Mesendoderm (in vitro differentiated cells): ENCODE results near the gene TMEM72.

Source experiments
- DNase-seq: peaks from one replicate; pipeline ENCODE4 v3.0.0; 2013
- H2AK5ac ChIP-seq: 2 replicates; pipeline ENCODE4 v1.6.1; 2013; ENCODE audit warnings: low read length, inconsistent platforms
- H2BK120ac ChIP-seq: 2 replicates; pipeline ENCODE4 v1.6.1; 2013; ENCODE audit warnings: low read depth, mild to moderate bottlenecking, low read length, moderate library complexity, mixed read lengths
- H2BK15ac ChIP-seq: replicated peaks from 2 replicates; pipeline ENCODE4 v1.6.1; 2013; ENCODE audit warnings: low read depth, mild to moderate bottlenecking, moderate library complexity
- H2BK5ac ChIP-seq: 2 replicates; pipeline ENCODE4 v1.6.1; 2013; ENCODE audit warnings: low read length, inconsistent platforms
- H3K18ac ChIP-seq: 2 replicates; pipeline ENCODE4 v1.6.1; 2013; ENCODE audit warnings: mild to moderate bottlenecking, low read length, mixed read lengths
- H3K23ac ChIP-seq: one replicate; pipeline ENCODE4 v1.6.1; 2013; ENCODE audit warnings: low read length
- H3K27ac ChIP-seq: 2 replicates; pipeline ENCODE4 v1.5.1; 2013; ENCODE audit warnings: low read depth, mild to moderate bottlenecking, inconsistent platforms, low read length, moderate library complexity
- H3K27me3 ChIP-seq: 2 replicates; pipeline ENCODE4 v1.6.1; 2013; ENCODE audit warnings: low read length, control low read depth, mild to moderate bottlenecking, inconsistent platforms; ENCODE audit not compliant: insufficient read depth, poor library complexity
- H3K36me3 ChIP-seq: 2 replicates; pipeline ENCODE4 v1.6.1; 2013; ENCODE audit warnings: low read length, inconsistent platforms; ENCODE audit not compliant: control insufficient read depth, insufficient read depth
- H3K4ac ChIP-seq: one replicate; pipeline ENCODE4 v1.6.1; 2013; ENCODE audit warnings: low read depth, mild to moderate bottlenecking, low read length, moderate library complexity
- H3K4me1 ChIP-seq: 2 replicates; pipeline ENCODE4 v1.6.1; 2013; ENCODE audit warnings: low read depth, low read length, inconsistent platforms; ENCODE audit not compliant: control insufficient read depth
- H3K4me2 ChIP-seq: 2 replicates; pipeline ENCODE4 v1.6.1; 2013; ENCODE audit warnings: low read length
- H3K4me3 ChIP-seq: 2 replicates; pipeline ENCODE4 v1.5.1; 2013; ENCODE audit warnings: mild to moderate bottlenecking, low read length
- H3K56ac ChIP-seq: one replicate; pipeline ENCODE4 v1.6.1; 2013; ENCODE audit warnings: low read length
- H3K79me1 ChIP-seq: 2 replicates; pipeline ENCODE4 v1.6.1; 2013; ENCODE audit warnings: low read length, inconsistent platforms
- H3K79me2 ChIP-seq: 2 replicates; pipeline ENCODE4 v1.6.1; 2013; ENCODE audit warnings: mild to moderate bottlenecking, low read length; ENCODE audit not compliant: control insufficient read depth, insufficient read depth
- H3K9ac ChIP-seq: 2 replicates; pipeline ENCODE4 v1.6.1; 2013; ENCODE audit warnings: low read length, inconsistent platforms
- H4K5ac ChIP-seq: one replicate; pipeline ENCODE4 v1.6.1; 2013; ENCODE audit warnings: low read length
- H4K8ac ChIP-seq: one replicate; pipeline ENCODE4 v1.6.1; 2013; ENCODE audit warnings: low read depth, mild to moderate bottlenecking, control low read depth, low read length, moderate library complexity
- WGBS: extraction: QIAGEN DNeasy Blood & Tissue Kit; methylation state at CpG from one replicate; pipeline ENCODE4 v1.1.7; 2013; ENCODE audit warnings: low lambda C conversion rate, missing lambda C conversion rate; ENCODE audit not compliant: insufficient coverage; ENCODE audit errors: extremely low coverage; 5-methylcytosine and 5-hydroxymethylcytosine counted together

Gene TMEM72

DNA sequence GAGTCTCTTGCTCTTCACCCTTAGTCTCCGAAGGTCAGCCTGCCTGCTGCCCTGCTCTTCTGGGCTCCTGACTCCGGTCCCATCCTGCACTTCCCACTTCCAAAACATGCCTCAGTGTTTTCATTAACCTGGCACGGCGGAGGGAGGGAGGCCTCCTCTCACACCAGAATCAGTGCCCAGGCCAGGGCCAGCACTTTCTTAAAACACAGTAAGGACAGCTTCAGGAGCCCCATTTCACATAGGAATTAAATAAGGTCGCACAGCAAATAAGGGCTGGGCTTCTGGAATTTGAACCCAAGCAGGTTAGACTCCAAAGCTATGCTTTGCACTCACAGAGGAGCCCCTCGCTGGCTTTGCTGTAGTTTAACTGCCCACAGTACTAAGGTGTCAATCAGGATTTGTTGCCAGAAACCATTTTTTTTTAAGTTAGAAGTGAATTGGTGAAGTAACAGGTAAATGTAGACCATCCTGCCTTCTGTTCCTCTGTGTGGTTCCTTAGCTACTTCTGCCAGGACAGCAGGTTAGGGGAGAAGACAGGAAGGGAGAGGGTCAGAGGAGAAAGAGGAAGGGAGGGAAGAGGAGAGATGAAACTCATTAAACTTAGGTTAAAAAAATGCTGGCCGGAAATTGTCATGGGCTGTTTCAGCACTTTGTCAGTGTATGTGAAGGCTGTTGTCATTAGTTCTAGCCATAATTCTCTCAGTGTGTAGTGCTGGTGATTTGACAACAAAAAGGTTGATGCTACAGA is 49.5 kb downstream of the TMEM72 start:
- Histone ChIP-seq H3K4me2 (no peak overlapping the region), H2BK5ac (no peak overlapping the region), H3K4me1 (peaks cover 6% of the 10 kb centered on the region), H2AK5ac (no peak overlapping the region), H3K18ac (no peak overlapping the region), H4K8ac (no peak overlapping the region), H3K27ac (no peak overlapping the region), H3K4ac (no peak overlapping the region), H4K5ac (no peak overlapping the region), H3K79me1 (no peaks in the 10 kb centered on the region), H3K27me3 (no peaks in the 10 kb centered on the region), H3K56ac (peak overlapping the region; percentile 19), H3K9ac (no peak overlapping the region), H2BK15ac (no peak overlapping the region), H2BK120ac (no peak overlapping the region), H3K36me3 (no peaks in the 10 kb centered on the region), H3K4me3 (no peak overlapping the region), H3K23ac (no peak overlapping the region), H3K79me2 (no peaks in the 10 kb centered on the region)
- no CpG with 5 or more reads among the region's 7 CpGs for WGBS
- DNase-seq = no peak

DNA sequence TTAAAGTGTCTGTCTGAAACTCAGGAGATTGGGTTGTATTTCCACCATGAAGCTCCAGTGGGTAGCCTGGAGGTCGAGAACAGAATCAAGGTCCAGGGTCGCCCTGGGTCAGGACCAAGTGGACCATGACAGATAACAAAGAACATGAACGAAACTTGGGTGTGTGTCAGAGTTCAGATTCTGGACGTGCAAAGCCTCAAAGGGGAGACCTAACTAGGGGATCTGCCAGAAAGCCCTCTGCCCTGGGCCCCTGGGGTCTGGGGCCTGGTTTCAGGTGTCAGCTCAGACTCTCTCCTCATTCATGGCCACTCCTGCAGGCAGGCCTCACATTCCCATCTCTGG is 50.1 kb downstream of the TMEM72 start:
- no peaks in the 10 kb centered on the region for H3K79me2 ChIP-seq
- H4K5ac ChIP-seq = no peak overlapping the region
- no peaks in the 10 kb centered on the region for H3K27me3 ChIP-seq
- no peak overlapping the region for H3K4me3 ChIP-seq
- no peak overlapping the region for H2BK5ac ChIP-seq
- H2BK15ac ChIP-seq = no peak overlapping the region
- H3K23ac ChIP-seq = no peak overlapping the region
- no peaks in the 10 kb centered on the region for H3K36me3 ChIP-seq
- H2BK120ac ChIP-seq = no peak overlapping the region
- H4K8ac ChIP-seq = no peak overlapping the region
- H3K9ac ChIP-seq = no peak overlapping the region
- WGBS = no CpG with 5 or more reads among the region's 4 CpGs
- no peak overlapping the region for H2AK5ac ChIP-seq
- DNase-seq = no peak
- H3K79me1 ChIP-seq = no peaks in the 10 kb centered on the region
- no peak overlapping the region for H3K56ac ChIP-seq
- no peak overlapping the region for H3K4ac ChIP-seq
- H3K27ac ChIP-seq = no peak overlapping the region
- no peak overlapping the region for H3K4me2 ChIP-seq
- peaks cover 6% of the 10 kb centered on the region for H3K4me1 ChIP-seq
- H3K18ac ChIP-seq = no peak overlapping the region

DNA sequence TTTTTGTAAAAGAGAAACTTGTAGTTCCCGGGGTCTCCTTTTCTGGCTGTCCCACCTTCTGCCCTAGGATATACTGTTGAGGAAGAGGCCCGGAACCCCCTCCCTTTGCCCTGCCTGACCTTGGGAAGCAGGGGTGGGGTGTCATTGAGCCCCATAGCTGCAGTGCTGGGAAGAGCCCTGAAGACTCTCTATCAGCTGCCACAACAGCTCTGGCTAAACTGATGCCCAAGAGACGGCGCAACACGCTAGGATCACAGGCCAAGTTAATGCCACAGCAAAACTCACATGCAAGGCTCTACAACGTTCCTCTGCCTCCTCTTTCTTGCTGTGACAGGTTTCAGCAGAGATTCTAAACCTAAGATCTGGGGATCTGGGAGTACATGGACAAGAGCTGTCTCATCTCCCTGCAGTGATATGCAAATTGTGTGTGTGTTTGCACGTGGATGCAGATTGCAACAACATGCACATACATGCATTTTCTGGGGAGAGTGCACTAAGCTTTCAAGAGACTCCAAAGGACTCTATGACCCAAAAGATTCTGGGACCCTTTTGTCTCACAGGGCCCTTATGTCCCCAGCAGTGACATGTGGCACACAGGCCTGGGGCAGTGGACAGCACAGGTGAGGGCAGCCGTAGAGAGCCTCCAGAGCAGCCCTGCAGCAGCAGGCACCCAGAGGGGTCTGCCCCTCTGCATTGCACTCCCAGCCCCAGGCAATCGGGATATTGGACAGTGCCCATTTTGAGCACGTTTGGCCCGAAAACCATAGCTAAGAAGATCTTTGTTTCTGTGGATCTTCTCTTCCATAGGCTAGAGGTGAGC is 51.0 kb downstream of the TMEM72 start:
- Histone ChIP-seq H2BK5ac (no peak overlapping the region), H2BK15ac (no peak overlapping the region), H3K36me3 (no peaks in the 10 kb centered on the region), H2BK120ac (no peak overlapping the region), H3K18ac (no peak overlapping the region), H4K8ac (no peak overlapping the region), H3K79me1 (no peaks in the 10 kb centered on the region), H3K27me3 (no peaks in the 10 kb centered on the region), H3K4ac (no peak overlapping the region), H4K5ac (no peak overlapping the region), H3K4me3 (no peak overlapping the region), H3K4me1 (peaks cover 6% of the 10 kb centered on the region), H3K9ac (no peak overlapping the region), H3K4me2 (no peak overlapping the region), H3K23ac (no peak overlapping the region), H3K79me2 (no peaks in the 10 kb centered on the region), H2AK5ac (no peak overlapping the region), H3K27ac (no peak overlapping the region), H3K56ac (no peak overlapping the region)
- WGBS = no CpG with 5 or more reads among the region's 11 CpGs
- no peak for DNase-seq

DNA sequence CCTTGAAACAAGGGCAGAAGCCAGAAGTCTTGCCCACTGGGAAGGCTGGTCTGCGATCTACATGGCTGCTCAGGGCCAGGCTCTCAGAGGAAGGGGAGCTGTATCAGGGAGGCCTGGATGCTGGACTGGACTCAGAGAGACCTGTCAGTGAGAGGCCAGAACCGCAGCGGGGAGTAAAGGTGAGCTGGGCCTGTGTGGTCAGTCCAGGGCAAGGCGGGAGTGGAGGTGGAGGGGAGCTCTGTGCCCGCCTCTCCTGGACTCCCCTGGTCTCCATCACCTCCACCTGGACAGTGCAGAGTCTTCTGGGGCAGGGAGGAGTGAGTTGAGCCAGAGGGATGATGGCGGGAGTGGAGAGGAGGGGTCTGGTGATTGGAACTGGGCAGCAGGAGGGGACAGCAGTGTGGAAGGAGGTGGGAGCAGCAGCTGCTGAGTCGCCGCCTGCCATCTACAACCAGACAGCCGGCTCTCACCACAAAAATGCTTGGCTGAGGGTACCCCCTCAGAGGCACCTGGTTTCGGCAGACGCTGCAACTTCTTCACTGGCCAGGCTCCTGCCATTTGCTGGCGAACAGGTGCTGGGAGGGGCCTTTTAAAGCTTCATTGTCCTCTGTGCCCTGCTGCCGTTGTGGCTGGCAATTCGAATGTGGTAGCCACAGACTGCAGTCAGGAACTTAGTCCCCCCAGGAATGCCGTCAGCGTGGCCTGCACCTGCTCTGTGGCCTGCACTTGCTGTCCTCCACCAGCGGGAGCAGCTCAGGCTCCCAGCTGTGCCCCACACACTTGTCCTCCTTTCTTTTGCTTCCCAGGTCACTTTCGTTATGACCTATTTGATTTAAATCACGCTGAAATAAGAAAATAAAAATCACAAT is 52.0 kb downstream of the TMEM72 start:
- no peak overlapping the region for H2AK5ac ChIP-seq
- no peak overlapping the region for H3K4me3 ChIP-seq
- no peaks in the 10 kb centered on the region for H3K79me1 ChIP-seq
- no peak overlapping the region for H3K4ac ChIP-seq
- H4K5ac ChIP-seq = no peak overlapping the region
- H2BK5ac ChIP-seq = no peak overlapping the region
- peak; percentile 44 for DNase-seq
- no peak overlapping the region for H3K4me2 ChIP-seq
- WGBS = no CpG with 5 or more reads among the region's 19 CpGs
- no peaks in the 10 kb centered on the region for H3K27me3 ChIP-seq
- H3K4me1 ChIP-seq = peaks cover 6% of the 10 kb centered on the region
- H3K36me3 ChIP-seq = no peaks in the 10 kb centered on the region
- H3K56ac ChIP-seq = no peak overlapping the region
- no peak overlapping the region for H3K18ac ChIP-seq
- no peak overlapping the region for H3K27ac ChIP-seq
- no peak overlapping the region for H3K9ac ChIP-seq
- H2BK120ac ChIP-seq = no peak overlapping the region
- no peak overlapping the region for H4K8ac ChIP-seq
- H3K23ac ChIP-seq = no peak overlapping the region
- H2BK15ac ChIP-seq = no peak overlapping the region
- H3K79me2 ChIP-seq = no peaks in the 10 kb centered on the region

DNA sequence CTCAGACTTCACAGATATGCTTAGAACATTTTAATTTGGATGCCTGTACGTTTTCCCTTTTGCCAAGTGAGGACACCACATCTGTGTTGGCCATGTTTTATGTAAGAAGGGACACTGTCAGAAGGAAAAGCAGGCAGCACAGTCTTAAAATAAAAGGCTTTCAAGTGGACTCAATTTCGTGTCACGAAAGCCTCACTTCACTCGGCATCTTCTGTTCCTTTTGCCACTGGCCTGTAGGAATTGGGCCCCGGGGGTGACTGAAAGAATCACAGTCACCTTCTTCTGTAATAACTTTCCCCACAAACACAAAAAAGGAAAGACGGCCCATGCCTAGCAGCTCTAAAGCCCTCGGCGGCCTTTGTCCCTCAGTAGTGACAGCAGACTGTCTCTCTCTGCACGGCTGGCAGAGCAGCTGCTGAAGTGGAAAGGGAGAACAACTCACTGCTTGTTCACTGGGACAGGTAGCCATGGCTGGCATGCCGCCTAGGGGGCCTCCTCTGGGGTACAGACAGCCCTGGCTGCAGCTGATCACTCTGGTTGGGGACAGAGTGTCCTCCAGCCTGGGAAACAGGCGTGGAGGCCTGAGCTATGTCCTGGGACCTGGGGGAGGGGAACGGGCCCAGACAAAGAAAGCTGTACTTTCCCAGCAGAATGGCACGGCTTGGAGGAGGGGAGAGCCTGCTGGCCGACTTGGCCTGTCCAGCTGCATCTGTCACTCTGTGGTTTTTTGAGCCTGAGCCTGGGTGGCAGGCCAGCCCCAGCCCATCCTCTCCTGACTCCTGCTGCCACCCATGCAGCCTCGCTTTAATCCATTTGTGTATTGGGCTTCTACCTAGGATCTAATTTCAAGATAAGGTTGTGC is 52.9 kb downstream of the TMEM72 start:
- H3K27me3 ChIP-seq = no peaks in the 10 kb centered on the region
- peak overlapping the region; percentile 56 for H3K18ac ChIP-seq
- H3K79me2 ChIP-seq = no peaks in the 10 kb centered on the region
- no peaks in the 10 kb centered on the region for H3K79me1 ChIP-seq
- H3K27ac ChIP-seq = no peak overlapping the region
- H3K56ac ChIP-seq = peak overlapping the region; percentile 34
- H2BK5ac ChIP-seq = no peak overlapping the region
- no peak overlapping the region for H3K4me3 ChIP-seq
- H3K36me3 ChIP-seq = no peaks in the 10 kb centered on the region
- H3K23ac ChIP-seq = no peak overlapping the region
- no CpG with 5 or more reads among the region's 15 CpGs for WGBS
- H2AK5ac ChIP-seq = no peak overlapping the region
- H3K4ac ChIP-seq = no peak overlapping the region
- no peak overlapping the region for H2BK15ac ChIP-seq
- H4K5ac ChIP-seq = no peak overlapping the region
- no peak overlapping the region for H4K8ac ChIP-seq
- peak overlapping the region; percentile 33 for H3K9ac ChIP-seq
- H2BK120ac ChIP-seq = no peak overlapping the region
- peaks cover 4% of the 10 kb centered on the region for H3K4me1 ChIP-seq
- no peak for DNase-seq
- no peak overlapping the region for H3K4me2 ChIP-seq
